HepG2 (cell line): Measurements from ENCODE around the gene ZDHHC14. TPM values are rescaled to one million over a fixed set of nuclear protein-coding genes. Genes with fewer than 3 reads are reported as not detected.

ENCODE experiments used
- ATAC-seq: fragments of 200-7000 bp; cut with Tn5 transposase; 3 replicates; pipeline ENCODE4 v1.9.1; 2020; ENCODE audit warnings: mild to moderate bottlenecking, moderate library complexity
- BruUV-seq: library from RNA; stranded (reverse); fragments of 400-500 nt; replicated peaks from 2 replicates; lab custom pipeline; 2021; lab: Mats Ljungman, UMichigan
- CTCF ChIA-PET: fragments of 300-600 bp; formaldehyde crosslinking; extraction: SDS; loops from one replicate; lab custom pipeline; 2021; ENCODE audit warnings: low total read pairs, inconsistent platforms, low intra/inter-chr PET ratio; lab: Yijun Ruan, JAX
- POLR2A ChIA-PET: fragments of 350-600 bp; sonication (Branson Sonifier 250); formaldehyde crosslinking; loops from one replicate; lab custom pipeline; 2020; ENCODE audit warnings: antibody characterized with exemption, inconsistent platforms; lab: Yijun Ruan, JAX
- DNase-seq: peaks from one replicate; pipeline ENCODE4 v3.0.0-alpha.2; 2015; ENCODE audit warnings: low spot score
- FAIRE-seq: peaks from 3 replicates; lab custom pipeline; 2011; peaks lifted over from hg19 to GRCh38; lab: Jason Lieb, UNC
- H2AFZ ChIP-seq: one replicate; pipeline ENCODE4 v1.6.1; 2011; ENCODE audit warnings: low read length, inconsistent platforms
- H3K27ac ChIP-seq: fragments of 300-600 bp; 3 replicates; pipeline ENCODE4 v1.8.0; 2011; ENCODE audit warnings: mixed run types, mild to moderate bottlenecking, mixed read lengths, low read length, inconsistent platforms; ENCODE audit not compliant: insufficient read depth; ENCODE audit errors: extremely low read length
- H3K27me3 ChIP-seq, 2 experiments: fragments of 200-600 bp in 1 of 2; 2 replicates in 1 of 2; 3 replicates in 1 of 2; pipeline versions ENCODE4 v1.6.0 to v1.8.0; 2011; ENCODE audit warnings: low read length in 2 of 2, mild to moderate bottlenecking in 2 of 2, moderate library complexity in 2 of 2, inconsistent platforms in 1 of 2; ENCODE audit not compliant: insufficient read depth in 2 of 2, control insufficient read depth in 1 of 2
- H3K36me3 ChIP-seq, 2 experiments: fragments of 200-600 bp in 1 of 2; replicated peaks in 1 of 2; 2 replicates in 1 of 2; 3 replicates in 1 of 2; pipeline versions ENCODE4 v1.5.1 to v1.8.0; 2011; ENCODE audit warnings: low read length in 2 of 2, inconsistent platforms in 1 of 2; ENCODE audit not compliant: insufficient read depth in 2 of 2, control insufficient read depth in 1 of 2
- H3K4me1 ChIP-seq: 2 replicates; pipeline ENCODE4 v1.5.1; 2012; ENCODE audit warnings: low read length, inconsistent platforms; ENCODE audit not compliant: insufficient read depth
- H3K4me2 ChIP-seq: 2 replicates; pipeline ENCODE4 v1.6.0; 2011; ENCODE audit warnings: low read depth, low read length, inconsistent platforms
- H3K4me3 ChIP-seq, 3 experiments: fragments of 200-600 bp in 1 of 3; sonication (generic), shearing (Covaris generic) in 1 of 3; replicated peaks in 1 of 3; 2 replicates each; pipeline ENCODE4 v1.5.1; 2011 to 2016; ENCODE audit warnings: low read length in 3 of 3, inconsistent platforms in 2 of 3, low read depth in 2 of 3, mild to moderate bottlenecking in 2 of 3, control low read depth in 1 of 3, mixed read lengths in 1 of 3; ENCODE audit not compliant: insufficient read depth in 1 of 3
- H3K79me2 ChIP-seq: one replicate; pipeline ENCODE4 v1.6.1; 2011; ENCODE audit warnings: low read length, inconsistent platforms; ENCODE audit not compliant: insufficient read depth
- H3K9ac ChIP-seq: 2 replicates; pipeline ENCODE4 v1.6.0; 2011; ENCODE audit warnings: mild to moderate bottlenecking, low read depth, low read length, inconsistent platforms; ENCODE audit not compliant: insufficient read depth
- H3K9me3 ChIP-seq: 2 replicates; pipeline ENCODE4 v1.5.1; 2012; ENCODE audit warnings: mild to moderate bottlenecking, low read length
- H4K20me1 ChIP-seq: 2 replicates; pipeline ENCODE4 v1.6.0; 2011; ENCODE audit warnings: inconsistent platforms, mild to moderate bottlenecking, low read length, moderate library complexity; ENCODE audit not compliant: insufficient read depth
- REXO4 ChIP-seq: sonication (generic); formaldehyde crosslinking; IDR thresholded peaks from 2 replicates; pipeline ENCODE4 v1.8.0; 2022; ENCODE audit warnings: missing genetic modification reagents, mild to moderate bottlenecking, borderline replicate concordance
- SRF ChIP-seq: IDR thresholded peaks from 2 replicates; pipeline ENCODE4 v1.6.1; 2011; ENCODE audit warnings: mild to moderate bottlenecking, low read depth, low read length, moderate library complexity
- ZNF350 ChIP-seq: sonication (generic); formaldehyde crosslinking; IDR thresholded peaks from 2 replicates; pipeline ENCODE4 v1.4.0; 2020; ENCODE audit warnings: mild to moderate bottlenecking, low read depth, missing genetic modification reagents, borderline replicate concordance
- ZNF614 ChIP-seq: IDR thresholded peaks from 2 replicates; pipeline ENCODE4 v1.6.1; 2018; ENCODE audit warnings: missing biosample characterization, missing genetic modification reagents, inconsistent platforms, borderline replicate concordance
- ZNF749 ChIP-seq: sonication (generic); formaldehyde crosslinking; IDR thresholded peaks from 2 replicates; pipeline ENCODE4 v1.8.0; 2022; ENCODE audit warnings: mild to moderate bottlenecking, missing genetic modification reagents, moderate library complexity, borderline replicate concordance
- WGBS: methylation state at CpG from one replicate; pipeline ENCODE4 v1.1.6; 2017; ENCODE audit warnings: low lambda C conversion rate; 5-methylcytosine and 5-hydroxymethylcytosine counted together
- in situ Hi-C: cut with HindIII; loops from 2 replicates; pipeline ENCODE4 v1.10.0; 2017; ENCODE audit warnings: low pct_unique_long_range_greater_than_20kb; ENCODE audit not compliant: extremely low pct_ligation_motif_present
- intact Hi-C: fragments of 100-400 bp; cut with micrococcal nuclease; formaldehyde crosslinking; loops from one replicate; pipeline ENCODE4 v1.10.0; 2022; ENCODE audit not compliant: unreplicated experiment
- polyA plus RNA-seq, 8 experiments: library from polyadenylated mRNA; depleted of rRNA in 3 of 8; stranded (reverse) in 7 of 8; unstranded in 1 of 8; fragments of >200 nt; fragmentation: Illumina TruSeq in 4 of 8; extraction: Trizol in 4 of 8; gene quantifications; 2 replicates each; pipeline versions ENCODE4 v1.2.1 to v1.2.3, GENCODE V29; 2011 to 2016; ENCODE audit warnings: low read depth in 4 of 8, missing spikeins in 1 of 8, mixed read lengths in 1 of 8; ENCODE audit not compliant: insufficient read depth in 1 of 8
- total RNA-seq, 5 experiments: library from RNA; depleted of rRNA; stranded (reverse); fragments of >200 nt; fragmentation: Illumina TruSeq; extraction: Trizol; gene quantifications; 2 replicates each; pipeline ENCODE4 v1.2.3, GENCODE V29; 2016; ENCODE audit warnings: low read depth in 1 of 5
- TF ChIP-seq, protein P1 (sequence below): IDR thresholded peaks from 2 replicates; pipeline ENCODE4 v1.6.1; 2016

The ZDHHC14 gene
- total and polyA plus RNA-seq, 2 of the 13 experiments (the other 11 are each of a cell fraction or from before 2014, with no cell fraction given) = 3.7 to 9.5 TPM

DNA sequence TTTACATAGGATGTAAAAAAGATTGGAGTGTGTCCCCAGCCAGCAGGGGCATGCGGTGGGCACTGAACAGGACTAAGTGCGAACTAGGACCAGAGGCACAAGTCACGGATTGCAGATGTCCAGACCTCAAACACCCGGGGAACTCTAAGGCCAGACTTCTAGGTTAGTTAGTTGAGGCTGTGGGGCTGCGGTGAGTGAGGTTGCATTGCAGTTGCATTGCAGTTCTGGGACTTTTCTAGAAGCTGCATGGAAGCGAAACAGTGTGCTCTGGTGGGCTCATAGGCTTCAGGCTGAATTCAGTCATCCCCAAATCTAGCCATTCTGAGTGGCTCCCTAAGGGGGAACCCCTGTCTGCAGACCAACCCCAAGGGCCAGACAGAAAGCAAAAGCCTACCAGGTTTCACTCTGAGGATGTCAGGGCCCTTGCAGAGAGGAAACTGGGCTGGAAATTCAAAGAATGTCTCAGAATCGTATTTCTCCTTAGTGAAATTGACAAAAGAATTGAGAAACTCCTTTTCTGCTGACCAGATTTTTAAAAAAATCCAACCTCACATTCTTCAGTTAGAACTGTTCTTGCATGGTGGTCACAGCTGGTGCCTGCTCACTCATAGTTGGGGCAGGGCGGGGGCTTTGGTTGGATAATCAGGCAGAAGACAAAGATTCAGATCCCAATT lies 182.8 kb downstream of the ZDHHC14 start (continued):
- no peak for TF ChIP-seq REXO4 (CRISPR knock-in tag)
- TF ChIP-seq, all 625 proteins: peak for 0

DNA sequence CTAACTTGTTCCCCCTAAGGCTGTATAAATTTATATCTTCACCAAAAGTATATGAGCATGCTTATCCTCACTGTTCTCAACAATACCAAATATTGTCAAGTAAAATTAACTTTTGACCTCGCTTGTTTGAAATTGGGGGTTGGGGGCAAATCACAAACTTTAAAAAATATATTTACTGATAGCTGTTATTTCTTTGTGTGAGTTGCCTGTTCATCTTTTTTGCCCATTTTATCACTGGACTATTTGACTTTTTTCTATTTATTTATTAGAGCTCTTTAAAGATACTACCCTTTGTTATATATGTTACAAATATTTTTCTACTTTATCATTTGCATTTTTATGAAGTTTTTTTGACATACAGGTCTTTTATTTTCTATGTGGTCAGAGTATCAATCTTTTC lies 187.7 kb downstream of the ZDHHC14 start:
- Histone ChIP-seq H4K20me1 (no peaks in the 10 kb centered on the region), H3K9me3 (peaks cover 28% of the 10 kb centered on the region), H3K27ac (no peak overlapping the region), H3K4me3 (no peak overlapping the region), H3K4me1 (peaks cover 24% of the 10 kb centered on the region), H3K36me3 (peaks cover 0 to 2% of the 10 kb centered on the region in 2 experiments; a peak in 1 of 5 replicates), H2AFZ (no peak overlapping the region), H3K4me2 (no peak overlapping the region), H3K9ac (no peak overlapping the region), H3K79me2 (no peaks in the 10 kb centered on the region), H3K27me3 (no peaks in the 10 kb centered on the region)
- no peak for ATAC-seq
- no TSS peak for BruUV-seq
- intact Hi-C loops = no loop called here
- DNase-seq = no peak
- FAIRE-seq = no peak
- ChIA-PET CTCF (no interaction called here), POLR2A (no interaction called here)
- WGBS = 98% methylated on average over 1 of the region's 1 CpG
- TF ChIP-seq ZNF350 (CRISPR knock-in tag) = no peak
- TF ChIP-seq, protein P1, sequence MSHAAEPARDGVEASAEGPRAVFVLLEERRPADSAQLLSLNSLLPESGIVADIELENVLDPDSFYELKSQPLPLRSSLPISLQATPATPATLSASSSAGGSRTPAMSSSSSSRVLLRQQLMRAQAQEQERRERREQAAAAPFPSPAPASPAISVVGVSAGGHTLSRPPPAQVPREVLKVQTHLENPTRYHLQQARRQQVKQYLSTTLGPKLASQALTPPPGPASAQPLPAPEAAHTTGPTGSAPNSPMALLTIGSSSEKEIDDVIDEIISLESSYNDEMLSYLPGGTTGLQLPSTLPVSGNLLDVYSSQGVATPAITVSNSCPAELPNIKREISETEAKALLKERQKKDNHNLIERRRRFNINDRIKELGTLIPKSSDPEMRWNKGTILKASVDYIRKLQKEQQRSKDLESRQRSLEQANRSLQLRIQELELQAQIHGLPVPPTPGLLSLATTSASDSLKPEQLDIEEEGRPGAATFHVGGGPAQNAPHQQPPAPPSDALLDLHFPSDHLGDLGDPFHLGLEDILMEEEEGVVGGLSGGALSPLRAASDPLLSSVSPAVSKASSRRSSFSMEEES (CRISPR knock-in tag) = no peak
- in situ Hi-C loops = no loop called here

DNA sequence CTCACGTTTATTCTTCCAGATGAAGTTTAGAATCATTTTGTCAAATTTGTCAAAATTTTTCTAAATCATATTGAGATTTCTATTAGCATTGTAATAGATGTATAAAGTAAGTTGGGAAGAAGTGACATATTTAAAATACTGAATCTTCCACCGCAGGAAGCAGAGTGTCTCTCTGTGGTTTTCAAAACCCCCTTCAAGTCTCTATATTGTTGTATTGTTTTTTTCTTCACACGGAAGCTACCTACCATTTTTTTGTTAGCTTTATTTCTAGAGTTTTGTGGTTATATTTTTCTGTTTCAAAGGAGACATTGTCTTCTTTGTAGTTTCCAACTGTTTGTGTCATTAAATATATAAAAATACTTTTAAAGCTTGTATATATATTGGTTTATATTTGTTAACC lies 188.6 kb downstream of the ZDHHC14 start:
- POLR2A ChIA-PET = interaction anchor here (3.0 kb wide), 1 partner anchor 38 kb away, joined by 13 read pairs; no protein-coding TSS in a partner anchor
- peaks cover 24% of the 10 kb centered on the region for H3K4me1 ChIP-seq

More for the DNA sequence above, 188.6 kb downstream of the ZDHHC14 start:
- DNase-seq (no peak), FAIRE-seq (no peak), ATAC-seq (no peak)
- intact Hi-C loops = no loop called here
- H3K9me3 ChIP-seq = peaks cover 28% of the 10 kb centered on the region
- in situ Hi-C loops = no loop called here
- H3K36me3 ChIP-seq = peaks cover 0 to 2% of the 10 kb centered on the region in 2 experiments; a peak in 1 of 5 replicates
- no peak overlapping the region for H3K27ac ChIP-seq
- no peaks in the 10 kb centered on the region for H4K20me1 ChIP-seq
- no peaks in the 10 kb centered on the region for H3K27me3 ChIP-seq
- WGBS = 85% methylated on average over 3 of the region's 3 CpGs
- H2AFZ ChIP-seq = no peak overlapping the region
- no peak for TF ChIP-seq ZNF749 (CRISPR knock-in tag)
- TF ChIP-seq ZNF614 (CRISPR knock-in tag) = no peak
- TF ChIP-seq SRF = no peak
- peak overlapping the region; percentile 25; the same call in 1 of the 2 replicates for H3K4me2 ChIP-seq
- H3K4me3 ChIP-seq = no peak overlapping the region
- CTCF ChIA-PET = no interaction called here
- no TSS peak for BruUV-seq
- no peaks in the 10 kb centered on the region for H3K79me2 ChIP-seq
- H3K9ac ChIP-seq = no peak overlapping the region
